Psoas muscle (tissue), 8 donors: Measurements from ENCODE around the gene ANKRD34C. TPM values are rescaled to one million over a fixed set of nuclear protein-coding genes. Genes with fewer than 3 reads are reported as not detected.

Source experiments
- ATAC-seq, 4 donors: fragments of 200-7000 bp; cut with Tn5 transposase; one replicate each; pipeline ENCODE4 v1.9.1; 2020; ENCODE audit warnings: moderate library complexity in 3 of 4, mild to moderate bottlenecking in 2 of 4
- DNase-seq, 2 donors: peaks; one replicate each; pipeline ENCODE4 v3.0.0-alpha.2; 2020
- H3K27ac ChIP-seq: fragments of 200-600 bp; one replicate; pipeline ENCODE4 v1.8.0; 2022
- H3K27me3 ChIP-seq, 3 donors: fragments of 200-600 bp in 1 of 3; one replicate each; pipeline versions ENCODE4 v1.6.1 to v1.8.0; 2013 to 2022; ENCODE audit warnings: low read length in 2 of 3, mild to moderate bottlenecking in 2 of 3, moderate library complexity in 1 of 3; ENCODE audit not compliant: insufficient read depth in 3 of 3
- H3K36me3 ChIP-seq, 2 donors: fragments of 200-600 bp in 1 of 2; one replicate each; pipeline versions ENCODE4 v1.6.1 to v1.8.0; 2013 to 2022; ENCODE audit warnings: low read depth in 1 of 2, mild to moderate bottlenecking in 1 of 2, moderate library complexity in 1 of 2; ENCODE audit not compliant: insufficient read depth in 1 of 2
- H3K4me1 ChIP-seq: fragments of 200-600 bp; one replicate; pipeline ENCODE4 v1.8.0; 2022
- H3K4me3 ChIP-seq: fragments of 200-600 bp; one replicate; pipeline ENCODE4 v1.8.0; 2022; ENCODE audit warnings: mild to moderate bottlenecking
- H3K9me3 ChIP-seq: fragments of 200-600 bp; one replicate; pipeline ENCODE4 v1.8.0; 2022
- WGBS, 3 donors: extraction: QIAGEN DNeasy Blood & Tissue Kit; methylation state at CpG; one replicate each; pipeline versions ENCODE4 v1.1.6 to v1.1.7; 2013; 5-methylcytosine and 5-hydroxymethylcytosine counted together
- intact Hi-C, 2 donors: fragments of 100-400 bp; cut with DNase I; formaldehyde crosslinking; loops; one replicate each; pipeline versions ENCODE4 v1.11.0 to v1.14.2; 2022
- long read RNA-seq, 2 donors: library from polyadenylated mRNA; unstranded; transcript quantifications; one replicate each; pipeline ENCODE4 v2.0.0, GENCODE V29; 2021
- polyA plus RNA-seq, 3 donors: library from polyadenylated mRNA; stranded (reverse); fragments of 200-250 nt; gene quantifications; one replicate each; pipeline ENCODE4 v1.2.3, GENCODE V29; 2013
- total RNA-seq, 4 donors: library from RNA; stranded (reverse); fragmentation: NEBNext Ultra II Directional in 2 of 4; extraction: Animal tissue kit (Norgen Biotek cat#: 25700) in 2 of 4; gene quantifications; one replicate each; pipeline versions ENCODE4 v1.2.1 to v1.2.4, GENCODE V29; 2021 to 2023
- TF ChIP-seq, protein P1 (sequence below): fragments of 200-600 bp; IDR thresholded peaks from one replicate; pipeline ENCODE4 v1.8.0; 2022; ENCODE audit warnings: antibody characterized with exemption
- donor health status: healthy with polysubstance abuse.
- donor health status: DM: no; HTN: no; CAD: no; lungs with moderate emphysema.
- donor health status: Bipolar disorder and iron deficiency.
- donor health status: healthy.
- donor health status: DM: yes; HTN: yes; CAD: no.
- donor health status: DM: no; HTN: no; CAD: no.
- donor health status: DM: no; HTN: no; CAD: no.
- donor health status: DM: yes; HTN: yes; CAD: no.

ANKRD34C gene
- total RNA-seq (not detected), polyA plus RNA-seq (under 1 TPM in 2 of 3 donors, not detected in 1; 0.01 to 0.03 TPM)
- long read RNA-seq, donor 1: 0 reads
- long read RNA-seq, donor 2: 0 reads

- intact Hi-C loops: no loop called here
- Histone ChIP-seq H3K27ac (no peak within 1 kb of the TSS), H3K27me3 (peaks cover 5 to 54% (median 16%) of the 10 kb centered on the region in 3 donors), H3K4me3 (no peak within 1 kb of the TSS), H3K9me3 (no peaks in the 10 kb centered on the region), H3K4me1 (no peaks in the 10 kb centered on the region), H3K36me3 (no peaks in the 10 kb centered on the region)
- DNase-seq (no peak), ATAC-seq (no peak)
- 8 to 10% (median 8%) methylated on average over 42 to 56 of the region's 56 CpGs for WGBS, 3 donors
- TF ChIP-seq, protein P1, sequence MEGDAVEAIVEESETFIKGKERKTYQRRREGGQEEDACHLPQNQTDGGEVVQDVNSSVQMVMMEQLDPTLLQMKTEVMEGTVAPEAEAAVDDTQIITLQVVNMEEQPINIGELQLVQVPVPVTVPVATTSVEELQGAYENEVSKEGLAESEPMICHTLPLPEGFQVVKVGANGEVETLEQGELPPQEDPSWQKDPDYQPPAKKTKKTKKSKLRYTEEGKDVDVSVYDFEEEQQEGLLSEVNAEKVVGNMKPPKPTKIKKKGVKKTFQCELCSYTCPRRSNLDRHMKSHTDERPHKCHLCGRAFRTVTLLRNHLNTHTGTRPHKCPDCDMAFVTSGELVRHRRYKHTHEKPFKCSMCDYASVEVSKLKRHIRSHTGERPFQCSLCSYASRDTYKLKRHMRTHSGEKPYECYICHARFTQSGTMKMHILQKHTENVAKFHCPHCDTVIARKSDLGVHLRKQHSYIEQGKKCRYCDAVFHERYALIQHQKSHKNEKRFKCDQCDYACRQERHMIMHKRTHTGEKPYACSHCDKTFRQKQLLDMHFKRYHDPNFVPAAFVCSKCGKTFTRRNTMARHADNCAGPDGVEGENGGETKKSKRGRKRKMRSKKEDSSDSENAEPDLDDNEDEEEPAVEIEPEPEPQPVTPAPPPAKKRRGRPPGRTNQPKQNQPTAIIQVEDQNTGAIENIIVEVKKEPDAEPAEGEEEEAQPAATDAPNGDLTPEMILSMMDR: no peak
These were observed at the start of gene ANKRD34C for GRCh38 chr15:79282371-79283251. Gene ANKRD34C (plus strand): TSS chr15:79282722. CDS start chr15:79293285, 10,563 bp downstream.

- intact Hi-C loops: no loop called here
- WGBS, 3 donors: 58 to 62% (median 59%) methylated on average over 6 of the region's 6 CpGs
- Histone ChIP-seq H3K9me3 (peaks cover 12% of the 10 kb centered on the region), H3K4me3 (no peak overlapping the region), H3K27ac (no peak overlapping the region), H3K36me3 (no peaks in the 10 kb centered on the region), H3K27me3 (peaks cover 0 to 4% (median 2%) of the 10 kb centered on the region in 3 donors), H3K4me1 (no peaks in the 10 kb centered on the region)
- no peak for ATAC-seq
- DNase-seq: no peak
- TF ChIP-seq, protein P1: no peak
These were observed 49.3 kb upstream of the ANKRD34C start for GRCh38 chr15:79233236-79233635.

DNA sequence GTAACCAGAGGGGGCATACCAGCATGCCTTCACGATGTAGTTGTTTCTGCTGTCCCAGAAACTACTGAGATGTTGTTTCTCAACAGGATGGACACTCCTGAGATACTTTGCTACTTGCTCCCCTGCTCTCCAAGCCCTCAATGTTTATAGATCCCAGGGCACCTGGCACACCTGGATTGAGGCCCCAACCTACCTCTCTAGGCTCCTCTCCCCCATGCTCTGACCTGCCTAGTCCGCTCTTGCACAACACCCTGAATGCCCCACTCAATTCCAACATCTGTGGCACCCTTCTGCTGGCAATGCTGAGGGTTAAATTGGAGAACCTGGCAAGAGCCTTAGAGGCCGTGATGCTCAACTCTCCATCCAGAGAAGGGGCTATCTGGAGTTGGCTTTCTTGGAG, 42.5 kb upstream of the ANKRD34C start:
- DNase-seq (no peak), ATAC-seq (no peak)
- TF ChIP-seq, protein P1: no peak
- Histone ChIP-seq H3K36me3 (no peaks in the 10 kb centered on the region), H3K9me3 (no peaks in the 10 kb centered on the region), H3K4me3 (no peak overlapping the region), H3K27ac (no peak overlapping the region), H3K4me1 (no peaks in the 10 kb centered on the region), H3K27me3 (no peaks in the 10 kb centered on the region)
- intact Hi-C loops: no loop called here
- 59 to 73% (median 61%) methylated on average over 3 of the region's 3 CpGs for WGBS, 3 donors

GRCh38 chr15:79243723-79244122, 38.8 kb upstream of the ANKRD34C start:
- intact Hi-C loops: no loop called here
- Histone ChIP-seq H3K4me3 (no peak overlapping the region), H3K36me3 (no peaks in the 10 kb centered on the region), H3K27me3 (no peaks in the 10 kb centered on the region), H3K4me1 (no peaks in the 10 kb centered on the region), H3K9me3 (no peaks in the 10 kb centered on the region), H3K27ac (no peak overlapping the region)
- TF ChIP-seq, protein P1: no peak
- 70 to 81% (median 74%) methylated on average over 11 of the region's 11 CpGs for WGBS, 3 donors
- no peak for DNase-seq
- no peak for ATAC-seq
